IMR-90 (cell line): ENCODE measurements around the gene FRMD1. TPM values are rescaled to one million over a fixed set of nuclear protein-coding genes. Genes with fewer than 3 reads are reported as not detected.
A peak's percentile ranks its signal among the peaks of the same experiment; 100 is the strongest.

Source experiments
- ATAC-seq: fragments of 200-7000 bp; cut with Tn5 transposase; 2 replicates; pipeline ENCODE4 v1.9.1; 2020; ENCODE audit warnings: low read depth, mild to moderate bottlenecking, moderate library complexity
- BruUV-seq: library from RNA; stranded (reverse); fragments of 400-500 nt; replicated peaks from 2 replicates; lab custom pipeline; 2021; lab: Mats Ljungman, UMichigan
- CTCF ChIA-PET: fragments of 300-600 bp; formaldehyde crosslinking; extraction: SDS; loops from one replicate; lab custom pipeline; 2021; ENCODE audit warnings: antibody characterized with exemption; lab: Yijun Ruan, JAX
- POLR2A ChIA-PET: fragments of 300-600 bp; sonication (Branson Sonifier 250); formaldehyde crosslinking; loops from one replicate; lab custom pipeline; 2022; ENCODE audit warnings: antibody characterized with exemption; ENCODE audit not compliant: unreplicated experiment; lab: Charles Lee
- DNase-seq: peaks from one replicate; pipeline ENCODE4 v3.0.0; 2013
- H2AFZ ChIP-seq: replicated peaks from 2 replicates; pipeline ENCODE3; 2013; ENCODE audit warnings: low read length, mild to moderate bottlenecking; ENCODE audit not compliant: poor library complexity
- H2AK5ac ChIP-seq: 2 replicates; pipeline ENCODE4 v1.6.1; 2013; ENCODE audit warnings: low read depth, low read length, inconsistent platforms
- H2AK9ac ChIP-seq: replicated peaks from 2 replicates; pipeline ENCODE3; 2013; ENCODE audit warnings: mild to moderate bottlenecking, low read depth, low read length, moderate library complexity; ENCODE audit not compliant: poor library complexity
- H2BK120ac ChIP-seq: 2 replicates; pipeline ENCODE4 v1.6.1; 2013; ENCODE audit warnings: low read depth, low read length, inconsistent platforms
- H2BK15ac ChIP-seq: 3 replicates; pipeline ENCODE4 v1.6.1; 2013; ENCODE audit warnings: low read depth, low read length, inconsistent platforms
- H2BK20ac ChIP-seq: 2 replicates; pipeline ENCODE4 v1.6.1; 2013; ENCODE audit warnings: low read depth, mild to moderate bottlenecking, inconsistent platforms, low read length, moderate library complexity
- H2BK5ac ChIP-seq: 2 replicates; pipeline ENCODE4 v1.6.1; 2013; ENCODE audit warnings: mild to moderate bottlenecking, low read depth, low read length, inconsistent platforms; ENCODE audit not compliant: poor library complexity, severe bottlenecking
- H3K14ac ChIP-seq: replicated peaks from 2 replicates; pipeline ENCODE4 v1.6.1; 2013; ENCODE audit warnings: low read depth, low read length, inconsistent platforms
- H3K18ac ChIP-seq: 2 replicates; pipeline ENCODE4 v1.6.1; 2013; ENCODE audit warnings: low read depth, low read length, control low read depth
- H3K23ac ChIP-seq: 2 replicates; pipeline ENCODE4 v1.6.1; 2013; ENCODE audit warnings: low read depth, low read length, inconsistent platforms
- H3K27ac ChIP-seq: 2 replicates; pipeline ENCODE4 v1.5.1; 2013; ENCODE audit warnings: mild to moderate bottlenecking, control low read depth, low read length; ENCODE audit not compliant: insufficient read depth
- H3K27me3 ChIP-seq: 2 replicates; pipeline ENCODE4 v1.6.1; 2013; ENCODE audit warnings: low read length; ENCODE audit not compliant: control insufficient read depth, insufficient read depth
- H3K36me3 ChIP-seq: 2 replicates; pipeline ENCODE4 v1.6.1; 2013; ENCODE audit warnings: low read length, mixed read lengths; ENCODE audit not compliant: control insufficient read depth, insufficient read depth
- H3K4ac ChIP-seq: 2 replicates; pipeline ENCODE4 v1.6.1; 2013; ENCODE audit warnings: low read depth, low read length, inconsistent platforms
- H3K4me1 ChIP-seq: 2 replicates; pipeline ENCODE4 v1.6.1; 2013; ENCODE audit warnings: low read length, mixed read lengths; ENCODE audit not compliant: control insufficient read depth, insufficient read depth
- H3K4me2 ChIP-seq: 2 replicates; pipeline ENCODE4 v1.6.1; 2013; ENCODE audit warnings: low read depth, mild to moderate bottlenecking, control low read depth, low read length, moderate library complexity
- H3K4me3 ChIP-seq: 2 replicates; pipeline ENCODE4 v1.5.1; 2013; ENCODE audit warnings: low read depth, mild to moderate bottlenecking, control low read depth, low read length, moderate library complexity; ENCODE audit not compliant: insufficient read depth
- H3K56ac ChIP-seq: 2 replicates; pipeline ENCODE4 v1.6.1; 2013; ENCODE audit warnings: low read length, inconsistent platforms; ENCODE audit not compliant: insufficient read depth; ENCODE audit errors: extremely low read depth
- H3K79me1 ChIP-seq, 2 experiments: 2 replicates each; pipeline ENCODE4 v1.6.1; 2013; ENCODE audit warnings: low read length in 2 of 2, inconsistent platforms in 1 of 2, low read depth in 1 of 2
- H3K9ac ChIP-seq: 2 replicates; pipeline ENCODE4 v1.6.1; 2013; ENCODE audit warnings: low read depth, low read length, control low read depth
- H3K9me1 ChIP-seq: 2 replicates; pipeline ENCODE4 v1.6.1; 2013; ENCODE audit warnings: low read length, inconsistent platforms; ENCODE audit not compliant: insufficient read depth
- H3K9me3 ChIP-seq: 2 replicates; pipeline ENCODE4 v1.6.1; 2013; ENCODE audit warnings: low read length; ENCODE audit not compliant: control insufficient read depth, insufficient read depth
- H4K20me1 ChIP-seq: 2 replicates; pipeline ENCODE4 v1.6.1; 2013; ENCODE audit warnings: low read length, inconsistent platforms; ENCODE audit not compliant: insufficient read depth
- H4K5ac ChIP-seq: 2 replicates; pipeline ENCODE4 v1.6.1; 2013; ENCODE audit warnings: mild to moderate bottlenecking, low read depth, low read length, control low read depth
- H4K8ac ChIP-seq, 2 experiments: 2 replicates each; pipeline ENCODE4 v1.6.1; 2013; ENCODE audit warnings: low read depth in 2 of 2, low read length in 2 of 2, control low read depth in 1 of 2, inconsistent platforms in 1 of 2
- H4K91ac ChIP-seq: 2 replicates; pipeline ENCODE4 v1.6.1; 2013; ENCODE audit warnings: low read depth, low read length, inconsistent platforms; ENCODE audit not compliant: insufficient read depth
- ELK1 ChIP-seq: fragments of 150-350 bp; IDR thresholded peaks from 2 replicates; pipeline ENCODE4 v1.6.1; 2016; ENCODE audit warnings: low read depth, mild to moderate bottlenecking, low read length, moderate library complexity, borderline replicate concordance
- NFE2L2 ChIP-seq: fragments of 150-350 bp; IDR thresholded peaks from 2 replicates; pipeline ENCODE4 v1.6.1; 2016; ENCODE audit warnings: low read depth, mild to moderate bottlenecking, low read length
- POLR2A ChIP-seq: IDR thresholded peaks from 2 replicates; pipeline ENCODE4 v1.6.1; 2012; ENCODE audit warnings: mild to moderate bottlenecking, low read depth, low read length
- RAD21 ChIP-seq: IDR thresholded peaks from 2 replicates; pipeline ENCODE4 v1.6.1; 2012; ENCODE audit warnings: low read length, improper control_type of control experiment
- RCOR1 ChIP-seq: IDR thresholded peaks from 2 replicates; pipeline ENCODE4 v1.6.1; 2012; ENCODE audit warnings: mild to moderate bottlenecking, low read length, improper control_type of control experiment; ENCODE audit not compliant: insufficient replicate concordance
- SMC3 ChIP-seq: fragments of 150-350 bp; IDR thresholded peaks from 2 replicates; pipeline ENCODE4 v1.6.1; 2016; ENCODE audit warnings: low read depth, mild to moderate bottlenecking, antibody characterized with exemption, low read length, moderate library complexity
- WGBS, 2 experiments: methylation state at CpG; one replicate each; pipeline versions ENCODE4 v1.1.5 to v1.1.7; 2013; ENCODE audit warnings: missing lambda C conversion rate in 2 of 2; ENCODE audit not compliant: insufficient read length in 1 of 2; ENCODE audit errors: extremely low coverage in 2 of 2; 5-methylcytosine and 5-hydroxymethylcytosine counted together
- dilution Hi-C: fragments of 300-500 bp; cut with HindIII; formaldehyde crosslinking; loops from one replicate; pipeline ENCODE4 v1.14.3; 2018; ENCODE audit warnings: low sequenced_read_pairs; ENCODE audit not compliant: unreplicated experiment
- in situ Hi-C: fragments of 300-500 bp; cut with MboI; formaldehyde crosslinking; loops from 3 replicates; pipeline ENCODE4 v1.14.3; 2019; ENCODE audit warnings: low sequenced_read_pairs, inconsistent platforms, mixed read lengths
- intact Hi-C: fragments of 100-400 bp; cut with micrococcal nuclease; formaldehyde crosslinking; loops from 2 replicates; pipeline ENCODE4 v1.10.0; 2022
- polyA plus RNA-seq, 3 experiments: library from polyadenylated mRNA; depleted of rRNA; stranded (reverse); fragments of >200 nt; gene quantifications; 2 replicates each; pipeline ENCODE4 v1.2.3, GENCODE V29; 2012; ENCODE audit warnings: low replicate concordance in 1 of 3
- total RNA-seq: library from RNA; depleted of rRNA; stranded (reverse); fragments of >200 nt; gene quantifications from 2 replicates; pipeline ENCODE4 v1.2.3, GENCODE V29; 2012

FRMD1 gene
- total and polyA plus RNA-seq, 2 of the 4 experiments (the other 2 are of a cell fraction), result not detected

GRCh38 chr6:168030908-168031307 is 48.1 kb downstream of the FRMD1 start:
- Histone ChIP-seq H2BK20ac (peak overlapping the region; percentile 20; the same call in 1 of the 2 replicates), H3K79me1 (no peaks in the 10 kb centered on the region), H2BK5ac (no peak overlapping the region), H2BK120ac (peak overlapping the region; percentile 64; the same call in 1 of the 2 replicates), H3K4me3 (no peak overlapping the region), H3K36me3 (no peaks in the 10 kb centered on the region), H4K5ac (no peak overlapping the region), H3K4me2 (no peak overlapping the region), H4K20me1 (no peaks in the 10 kb centered on the region), H3K14ac (0 out of 2 replicates have a peak overlapping the region, but pooled peaks have one; percentile 8), H3K27me3 (no peaks in the 10 kb centered on the region), H2AK9ac (no peak overlapping the region), H3K4me1 (peaks cover 11% of the 10 kb centered on the region), H4K8ac (peak overlapping the region in 1 of 2 experiments; percentile 20; a peak in 2 of 4 replicates), H3K23ac (no peak overlapping the region), H3K18ac (no peak overlapping the region; the same call in 1 of the 2 replicates), H3K9ac (no peak overlapping the region), H2AK5ac (no peak overlapping the region), H3K27ac (no peak overlapping the region), H4K91ac (no peak overlapping the region), H2BK15ac (peak overlapping the region; percentile 28; the same call in 1 of the 3 replicates), H3K4ac (0 out of 2 replicates have a peak overlapping the region, but pooled peaks have one; percentile 19), H3K56ac (no peak overlapping the region), H3K9me1 (peaks cover 14% of the 10 kb centered on the region), H2AFZ (no peak overlapping the region), H3K9me3 (no peaks in the 10 kb centered on the region)
- dilution Hi-C loops, result no loop called here
- WGBS, 2 experiments, result no CpG with 5 or more reads among the region's 2 CpGs
- ATAC-seq, result no peak
- intact Hi-C loops, result loop anchor here (10.0 kb wide), 2 partner anchors 76 to 206 kb away; partner anchors contain the start of gene AFDN
- TF ChIP-seq RCOR1 (no peak), ELK1 (no peak), RAD21 (no peak), POLR2A (no peak), SMC3 (no peak), NFE2L2 (no peak)
- DNase-seq, result no peak
- in situ Hi-C loops, result no loop called here
- ChIA-PET CTCF (no interaction called here), POLR2A (no interaction called here)
- BruUV-seq, result no TSS peak
